Inferior parietal cortex (tissue), 1 donor: ENCODE results near the gene ZNF263.
"Not testable (repeated sequence)": the region's sequence is repeated elsewhere in the genome, so short reads cannot be mapped to it uniquely, and the experiment has no call there.

ENCODE experiments used
- DNase-seq: peaks from one replicate; pipeline ENCODE4 v3.0.0-alpha.2; 2016; ENCODE audit errors: extremely low spot score

ZNF263 gene

GRCh38 chr16:3268294-3268693 is 15.0 kb upstream of the ZNF263 start:
- DNase-seq, result no peak

GRCh38 chr16:3270718-3271117 is 12.6 kb upstream of the ZNF263 start:
- DNase-seq, result not testable (repeated sequence)

- not testable (repeated sequence) for DNase-seq
These were observed 12.0 kb upstream of the ZNF263 start for GRCh38 chr16:3271281-3271680.

- no peak for DNase-seq
These were observed 8.8 kb upstream of the ZNF263 start for GRCh38 chr16:3274490-3274889.

- no peak for DNase-seq
These were observed 8.3 kb upstream of the ZNF263 start for GRCh38 chr16:3274947-3275346.

GRCh38 chr16:3276679-3277078 is 6.6 kb upstream of the ZNF263 start:
- DNase-seq, result no peak

GRCh38 chr16:3281222-3281820 is 2.0 kb upstream of the ZNF263 start:
- DNase-seq, result no peak

GRCh38 chr16:3282103-3282729 is 1.1 kb upstream of the ZNF263 start:
- no peak for DNase-seq

- DNase-seq, result no peak
These were observed 504 bp downstream of the ZNF263 start for GRCh38 chr16:3283543-3284447.

- no peak for DNase-seq
These were observed 1.8 kb downstream of the ZNF263 start for GRCh38 chr16:3285131-3285530.

GRCh38 chr16:3289998-3290673 is 6.8 kb downstream of the ZNF263 start:
- no peak for DNase-seq

- DNase-seq, result no peak
These were observed 9.3 kb downstream of the ZNF263 start for GRCh38 chr16:3292604-3293003.

- DNase-seq, result no peak
These were observed 11.9 kb downstream of the ZNF263 start for GRCh38 chr16:3295209-3295608.

GRCh38 chr16:3295783-3296182 is 12.5 kb downstream of the ZNF263 start:
- DNase-seq, result no peak

GRCh38 chr16:3304370-3304769 is 21.1 kb downstream of the ZNF263 start:
- DNase-seq, result no peak

GRCh38 chr16:3305109-3306068 is 22.1 kb downstream of the ZNF263 start, which contains the start of the genes TIGD7 and ZNF75A:
Gene TIGD7, minus strand, starts transcription at chr16:3305430. Its CDS starts 4,816 bp downstream, at chr16:3300614.
Gene ZNF75A, plus strand, starts transcription at chr16:3305497. Its CDS starts 2,932 bp downstream, at chr16:3308429.
- DNase-seq, result peak; percentile 92

- DNase-seq, result no peak
These were observed 22.8 kb downstream of the ZNF263 start for GRCh38 chr16:3306078-3306477.

GRCh38 chr16:3311496-3311895 is 28.2 kb downstream of the ZNF263 start:
- no peak for DNase-seq

GRCh38 chr16:3317315-3317999 is 34.2 kb downstream of the ZNF263 start:
- no peak for DNase-seq

GRCh38 chr16:3321816-3322215 is 38.5 kb downstream of the ZNF263 start:
- DNase-seq, result no peak
